ENCODE results near the gene PTCHD1.

The PTCHD1 gene

DNA sequence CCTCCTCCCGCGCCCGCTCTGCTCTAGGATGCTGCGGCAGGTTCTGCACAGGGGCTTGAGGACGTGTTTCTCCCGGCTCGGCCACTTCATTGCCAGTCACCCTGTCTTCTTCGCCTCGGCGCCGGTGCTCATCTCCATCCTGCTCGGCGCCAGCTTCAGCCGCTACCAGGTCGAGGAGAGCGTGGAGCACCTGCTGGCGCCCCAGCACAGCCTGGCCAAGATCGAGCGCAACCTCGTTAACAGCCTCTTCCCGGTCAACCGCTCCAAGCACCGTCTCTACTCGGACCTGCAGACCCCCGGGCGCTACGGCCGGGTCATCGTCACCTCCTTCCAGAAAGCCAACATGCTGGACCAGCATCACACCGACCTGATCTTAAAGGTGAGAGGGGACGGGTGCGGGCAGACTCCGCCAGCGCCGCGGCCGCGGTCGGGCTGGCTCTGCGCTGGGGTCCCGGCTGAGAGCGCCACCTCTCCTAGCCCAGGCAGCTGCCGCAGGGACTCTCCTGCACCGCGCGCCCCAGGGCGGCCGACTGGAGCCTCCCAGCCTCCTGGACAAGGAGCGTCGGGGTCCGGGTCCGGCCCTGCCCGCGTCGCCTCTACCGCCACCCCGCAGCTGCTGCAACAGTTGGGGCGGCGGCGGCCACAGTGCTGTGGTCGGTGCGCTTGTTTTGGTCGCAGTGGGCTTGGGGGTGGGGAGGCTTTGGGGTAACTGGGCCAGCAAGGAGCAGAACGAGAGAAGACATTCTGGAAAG, at the start of gene PTCHD1:
Gene PTCHD1 (plus strand): TSS at position 2 of the 752 bp plus-strand sequence. CDS start 27 bp downstream, at position 29.
- DNase-seq (ENCODE audit: low read depth): no peak

GRCh38 chrX:23286731-23287130, 47.9 kb upstream of the PTCHD1 start:
- no peak for DNase-seq (ENCODE audit: low read depth)

DNA sequence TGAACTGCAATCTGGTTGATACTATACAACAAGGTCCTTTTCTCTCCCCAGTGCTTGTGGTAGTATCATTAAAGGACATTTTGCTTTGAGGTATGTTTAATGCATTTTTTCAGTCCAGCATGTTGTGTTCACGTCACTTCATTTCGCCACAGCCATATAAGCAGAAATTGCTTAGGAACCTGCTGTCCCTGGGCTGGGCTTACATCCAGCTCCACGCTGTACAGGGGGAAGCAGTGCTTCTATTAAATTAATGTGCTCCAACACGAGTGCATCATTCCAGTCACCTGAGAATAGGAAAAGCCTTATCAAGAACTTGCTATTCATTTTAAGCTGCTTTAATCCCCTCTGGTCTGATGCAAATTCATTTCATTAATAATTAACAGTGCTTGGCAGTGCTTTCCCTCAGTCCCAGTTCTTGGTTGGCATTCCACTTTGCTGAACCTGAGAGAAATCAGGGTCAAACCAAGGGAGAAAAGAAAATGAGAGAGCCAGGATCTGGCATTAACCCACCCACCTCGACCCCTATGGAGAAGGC, 47.4 kb upstream of the PTCHD1 start:
- DNase-seq (ENCODE audit: low read depth): no peak

- DNase-seq (ENCODE audit: low read depth): no peak
These were observed 42.2 kb upstream of the PTCHD1 start for GRCh38 chrX:23292354-23292987.

DNA sequence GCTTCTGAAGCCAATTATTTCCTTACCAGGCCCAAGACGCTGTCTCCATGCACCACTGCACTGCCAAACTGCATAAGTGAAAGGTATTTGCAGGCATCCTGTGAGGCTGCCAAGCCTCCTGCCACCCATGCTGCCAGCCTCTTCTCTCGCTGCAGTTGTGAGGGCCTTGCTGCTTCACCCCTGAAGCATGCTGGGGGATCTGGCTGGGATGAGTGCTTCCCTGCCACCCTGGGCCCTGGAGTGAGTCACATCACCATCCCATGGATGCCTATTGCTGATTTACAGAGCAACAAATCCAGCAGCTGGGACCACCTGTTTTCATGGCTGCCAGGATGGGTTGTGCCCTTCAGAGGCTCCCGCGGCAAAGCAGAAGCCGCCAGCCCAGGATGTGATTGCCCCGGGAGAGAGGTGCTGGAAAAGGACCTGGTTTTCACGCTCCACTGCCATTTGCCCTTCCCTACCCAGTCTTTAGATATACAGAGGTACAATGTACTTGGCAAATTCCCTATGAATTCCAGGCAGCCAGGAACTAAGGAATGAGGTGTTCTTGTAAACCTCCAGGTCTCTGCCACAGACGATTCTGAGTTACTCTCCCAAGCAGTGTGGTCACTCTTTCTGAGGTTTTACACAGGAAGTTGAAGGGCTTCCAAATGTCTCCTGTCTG, 41.5 kb upstream of the PTCHD1 start:
- DNase-seq (ENCODE audit: low read depth): no peak

- no peak for DNase-seq (ENCODE audit: low read depth)
These were observed 29.8 kb upstream of the PTCHD1 start for GRCh38 chrX:23304881-23305280.

DNA sequence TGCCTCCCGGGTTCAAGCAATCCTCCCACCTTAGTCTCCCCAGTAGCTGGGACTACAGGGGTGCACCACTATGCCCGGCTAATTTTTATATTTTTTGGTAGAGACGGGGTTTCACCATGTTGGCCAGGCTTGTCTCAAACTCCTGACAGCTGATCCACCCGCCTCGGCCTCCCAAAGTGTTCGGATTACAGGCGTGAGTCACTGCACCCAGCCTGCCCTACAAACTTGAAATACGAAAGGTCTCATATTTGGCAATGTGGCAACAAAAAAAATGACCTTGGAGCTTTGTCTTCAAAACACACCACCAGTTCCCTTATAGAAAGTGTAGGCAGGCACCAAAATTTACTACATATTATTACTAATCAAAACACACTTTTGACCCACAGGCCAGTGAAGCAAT, 22.9 kb upstream of the PTCHD1 start:
- no peak for DNase-seq (ENCODE audit: low read depth)

GRCh38 chrX:23312136-23312535, 22.5 kb upstream of the PTCHD1 start:
- no peak for DNase-seq (ENCODE audit: low read depth)

- no peak for DNase-seq (ENCODE audit: low read depth)
These were observed 16.6 kb upstream of the PTCHD1 start for GRCh38 chrX:23317799-23318724.

- no peak for DNase-seq (ENCODE audit: low read depth)
These were observed 7.5 kb upstream of the PTCHD1 start for GRCh38 chrX:23327104-23327503.

DNA sequence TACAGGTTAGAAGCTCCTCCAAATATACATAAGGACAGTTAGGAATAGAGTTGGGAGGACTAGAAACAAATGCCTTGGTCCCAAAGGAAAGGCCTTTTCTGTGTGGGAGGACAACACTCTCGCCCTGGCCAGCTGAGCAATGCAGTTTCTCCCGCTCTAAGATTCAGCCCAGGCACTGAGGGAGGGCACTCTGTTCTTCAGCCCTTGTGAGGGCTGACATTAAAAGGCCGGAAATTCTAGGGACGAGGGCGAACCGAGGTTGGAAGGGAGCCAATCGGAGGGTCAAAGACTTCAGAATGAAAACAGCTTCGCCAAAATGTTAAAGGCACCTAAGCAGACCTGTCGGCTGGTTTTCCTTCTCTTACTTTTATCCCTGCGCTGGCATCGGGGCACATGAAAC, 2.9 kb upstream of the PTCHD1 start:
- no peak for DNase-seq (ENCODE audit: low read depth)

DNA sequence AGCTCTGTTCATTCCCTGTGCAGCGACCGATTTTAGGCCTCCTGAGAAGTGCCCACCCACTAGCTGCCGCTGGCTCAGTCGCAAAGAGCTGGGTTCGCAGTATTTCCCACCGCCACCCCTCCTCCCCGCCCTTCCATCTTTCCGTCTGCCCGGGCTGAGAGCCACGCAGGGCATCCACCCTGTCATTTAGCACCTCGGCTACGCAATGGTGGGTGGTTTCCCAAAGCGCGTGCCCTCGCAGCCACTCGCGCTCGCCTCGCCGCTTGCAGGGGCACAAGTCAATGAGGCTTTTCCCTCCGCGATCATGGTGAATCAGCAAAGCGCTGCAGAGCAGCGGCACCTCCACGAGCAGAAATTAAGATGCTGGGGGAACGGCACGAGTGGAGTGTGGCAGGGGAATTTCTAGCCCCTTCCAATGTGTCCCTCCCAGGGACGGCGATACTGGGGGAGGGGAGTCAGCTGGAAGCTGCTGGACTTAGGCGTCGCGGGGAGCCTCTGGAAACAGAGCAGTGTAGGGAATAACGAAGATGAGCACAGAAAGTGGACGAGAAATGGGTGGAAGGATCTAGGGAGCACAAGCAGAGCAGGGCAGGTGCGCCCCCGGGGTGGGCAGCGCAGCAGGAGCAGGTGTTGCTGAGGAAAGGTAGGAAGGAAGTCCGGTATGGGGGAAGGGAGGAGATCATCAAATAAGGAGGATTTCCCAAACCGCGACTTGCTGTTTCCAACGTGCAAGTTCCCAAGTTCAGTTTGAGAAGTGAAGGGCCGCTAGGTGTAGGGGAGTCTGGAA, 2.4 kb upstream of the PTCHD1 start:
- no peak for DNase-seq (ENCODE audit: low read depth)

GRCh38 chrX:23332888-23333821, 1.5 kb upstream of the PTCHD1 start:
- no peak for DNase-seq (ENCODE audit: low read depth)

DNA sequence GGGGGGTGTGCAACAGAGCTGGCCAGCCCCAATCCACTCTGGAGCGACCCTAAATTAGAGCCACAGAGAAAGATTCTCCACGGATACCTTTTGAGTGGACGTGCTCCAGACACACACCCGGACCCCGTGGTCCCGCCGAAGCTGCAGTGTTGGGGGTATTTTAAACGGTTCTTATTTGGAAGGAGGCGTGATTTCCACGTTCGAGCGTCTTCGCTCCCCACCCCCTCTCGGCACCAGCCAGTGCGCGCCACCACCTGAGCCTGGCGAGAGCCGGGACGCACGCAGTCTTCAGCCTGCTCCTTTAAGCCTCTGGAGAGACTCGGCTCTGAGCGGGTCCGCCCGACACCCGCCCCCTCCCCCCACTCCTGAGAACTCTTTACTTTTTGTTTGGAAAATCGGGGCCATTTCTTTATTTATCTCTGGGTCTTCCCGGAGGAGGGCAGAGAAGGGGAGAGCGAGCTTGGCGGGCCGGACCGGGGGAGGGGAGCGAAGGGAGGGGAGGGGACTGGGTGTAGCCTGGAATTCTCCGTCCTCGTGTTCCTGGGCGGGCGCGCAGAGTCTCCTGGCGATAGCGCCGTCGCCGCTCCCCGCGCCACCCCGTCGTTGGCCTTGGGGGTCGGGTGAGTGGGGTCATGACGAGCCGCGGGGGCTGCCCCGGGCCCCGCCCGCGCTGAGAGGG, 668 bp upstream of the PTCHD1 start:
- DNase-seq (ENCODE audit: low read depth): no peak

- DNase-seq (ENCODE audit: low read depth): no peak
These were observed 165 bp upstream of the PTCHD1 start for GRCh38 chrX:23334521-23334847.

GRCh38 chrX:23338334-23338733, 3.7 kb downstream of the PTCHD1 start:
- no peak for DNase-seq (ENCODE audit: low read depth)

DNA sequence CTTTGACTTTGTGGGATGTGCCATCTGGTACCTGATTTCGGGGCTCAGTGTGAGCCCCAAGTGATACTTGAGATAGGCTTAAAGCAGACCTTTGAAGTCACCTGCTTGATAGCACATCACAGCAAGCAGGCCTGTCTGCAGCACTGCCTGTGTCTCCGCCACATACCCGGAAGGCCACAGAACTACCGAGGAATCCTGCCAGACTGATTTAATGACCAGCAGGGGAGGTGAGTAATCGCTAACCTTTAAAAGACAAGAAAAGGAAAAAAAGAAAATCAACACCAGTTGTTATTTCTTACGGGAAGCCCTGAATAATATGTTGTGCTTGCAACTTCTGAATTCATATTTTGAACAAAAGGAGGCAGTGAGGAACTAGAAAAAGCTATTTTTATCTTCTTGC, 6.8 kb downstream of the PTCHD1 start:
- no peak for DNase-seq (ENCODE audit: low read depth)

DNA sequence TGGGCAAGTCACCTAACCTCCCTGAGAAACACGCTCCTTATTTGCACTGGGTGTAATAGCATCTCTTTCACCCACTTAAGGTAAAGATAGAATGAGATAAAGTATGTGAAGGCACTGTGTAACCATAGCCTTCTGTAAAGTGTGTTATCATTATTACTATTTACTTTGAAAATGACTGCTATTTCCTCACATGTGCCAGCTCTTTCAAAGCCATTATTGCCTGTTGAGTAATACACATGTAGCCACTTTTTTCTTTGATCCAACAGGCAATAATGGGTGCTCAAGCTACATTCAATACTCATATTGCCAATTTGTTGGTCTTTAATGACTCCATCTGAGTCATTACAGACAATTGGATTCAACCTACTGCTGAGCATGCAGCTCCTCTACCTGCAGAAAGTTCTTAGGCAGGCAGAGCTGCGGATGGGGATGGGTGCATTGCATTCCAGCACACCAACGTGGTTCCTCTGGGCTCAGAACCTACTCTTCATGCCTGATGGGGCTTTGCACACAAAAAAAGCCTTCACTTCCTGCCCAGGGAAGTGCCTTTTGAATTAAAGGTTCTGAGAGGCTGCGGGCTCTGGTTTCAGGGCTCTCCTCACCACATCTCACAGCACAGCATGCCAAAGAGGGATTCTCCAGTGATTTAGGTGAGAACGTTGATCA, 9.7 kb downstream of the PTCHD1 start:
- DNase-seq (ENCODE audit: low read depth): no peak

DNA sequence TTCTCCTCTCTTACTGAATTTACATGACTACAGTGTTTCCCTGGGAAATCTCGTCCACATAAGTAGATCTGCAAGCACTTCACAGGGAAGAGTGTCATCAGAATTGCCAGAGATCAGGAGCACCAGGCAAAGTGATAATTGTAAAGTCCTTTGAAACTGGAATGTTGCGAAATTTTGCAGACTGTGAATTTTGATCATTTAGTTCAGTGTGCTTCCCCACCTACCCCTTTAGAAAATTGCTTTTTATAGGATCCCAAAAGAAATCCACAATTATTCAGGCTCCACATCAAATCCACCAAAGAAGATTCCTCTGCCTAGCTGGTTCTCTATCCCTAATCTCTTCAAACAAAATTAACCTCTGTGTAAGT, 10.2 kb downstream of the PTCHD1 start:
- no peak for DNase-seq (ENCODE audit: low read depth)

Data from stimulated activated CD8-positive, alpha-beta memory T cell treated with anti-CD3 and anti-CD28 coated beads, Interleukin-15, amount 100 ng/mL, for 1 hour (primary cell).